GM12878 (cell line): ENCODE measurements around the gene CACNA2D1. TPM values are rescaled to one million over a fixed set of nuclear protein-coding genes. Genes with fewer than 3 reads are reported as not detected.

Experiments used
- ATAC-seq: fragments of 200-7000 bp; cut with Tn5 transposase; 3 replicates; pipeline ENCODE4 v1.9.1; 2020; ENCODE audit warnings: mild to moderate bottlenecking, moderate library complexity
- BruUV-seq: library from RNA; stranded (reverse); fragments of 400-500 nt; replicated peaks from 2 replicates; lab custom pipeline; 2021; lab: Mats Ljungman, UMichigan
- CTCF ChIA-PET: fragments of 300-600 bp; sonication (Branson Sonifier 250); formaldehyde crosslinking; extraction: SDS; loops from one replicate; lab custom pipeline; 2021; ENCODE audit warnings: inconsistent platforms; lab: Yijun Ruan, JAX
- POLR2A ChIA-PET: fragments of 350-600 bp; formaldehyde crosslinking; extraction: SDS; loops from one replicate; lab custom pipeline; 2021; ENCODE audit warnings: inconsistent platforms; lab: Charles Lee
- RAD21 ChIA-PET: fragments of 300-600 bp; sonication (Branson Sonifier 250); formaldehyde crosslinking; loops from one replicate; lab custom pipeline; 2023; ENCODE audit warnings: antibody characterized with exemption; ENCODE audit not compliant: unreplicated experiment; lab: Charles Lee
- SMC1A ChIA-PET: fragments of 300-600 bp; sonication (Branson Sonifier 250); formaldehyde crosslinking; loops from one replicate; lab custom pipeline; 2023; ENCODE audit not compliant: unreplicated experiment, uncharacterized antibody; lab: Charles Lee
- DNase-seq: peaks from one replicate; pipeline ENCODE4 v3.0.0-alpha.2; 2011; ENCODE audit warnings: low read depth, low spot score
- FAIRE-seq: peaks from 3 replicates; lab custom pipeline; 2011; peaks lifted over from hg19 to GRCh38; lab: Jason Lieb, UNC
- H2AFZ ChIP-seq: 2 replicates; pipeline ENCODE4 v1.6.0; 2011; ENCODE audit warnings: low read depth, low read length, control low read depth; ENCODE audit not compliant: control insufficient read depth
- H3K27ac ChIP-seq: 2 replicates; pipeline ENCODE4 v1.5.1; 2011; ENCODE audit warnings: control low read depth; ENCODE audit not compliant: control insufficient read depth, insufficient read depth
- H3K27me3 ChIP-seq, 2 experiments: replicated peaks in 1 of 2; 2 replicates each; pipeline versions ENCODE4 v1.6.0 to v1.6.1; 2011; ENCODE audit warnings: low read length in 1 of 2; ENCODE audit not compliant: control insufficient read depth in 2 of 2, insufficient read depth in 2 of 2
- H3K36me3 ChIP-seq, 2 experiments: 2 replicates each; pipeline ENCODE4 v1.5.1; 2011; ENCODE audit warnings: low read length in 1 of 2; ENCODE audit not compliant: control insufficient read depth in 2 of 2, insufficient read depth in 2 of 2
- H3K4me1 ChIP-seq: 2 replicates; pipeline ENCODE4 v1.6.1; 2011; ENCODE audit warnings: mild to moderate bottlenecking, low read length, moderate library complexity, mixed read lengths; ENCODE audit not compliant: control insufficient read depth, insufficient read depth
- H3K4me2 ChIP-seq: 2 replicates; pipeline ENCODE4 v1.6.0; 2011; ENCODE audit warnings: control low read depth; ENCODE audit not compliant: control insufficient read depth, insufficient read depth
- H3K4me3 ChIP-seq: fragments of 200-600 bp; sonication (generic); 2 replicates; pipeline ENCODE4 v1.5.1; 2016
- H3K79me2 ChIP-seq: 2 replicates; pipeline ENCODE4 v1.6.0; 2011; ENCODE audit warnings: low read length; ENCODE audit not compliant: control insufficient read depth, insufficient read depth
- H3K9ac ChIP-seq: 2 replicates; pipeline ENCODE4 v1.8.0; 2011; ENCODE audit warnings: low read length, control low read depth, mixed read lengths; ENCODE audit not compliant: control insufficient read depth, insufficient read depth
- H3K9me3 ChIP-seq: replicated peaks from 3 replicates; pipeline ENCODE4 v1.5.1; 2011; ENCODE audit warnings: mild to moderate bottlenecking, low read length; ENCODE audit not compliant: control insufficient read depth, insufficient read depth
- H4K20me1 ChIP-seq: 2 replicates; pipeline ENCODE4 v1.6.0; 2011; ENCODE audit not compliant: control insufficient read depth, insufficient read depth
- BHLHE40 ChIP-seq, 2 experiments: fragments of 450-650 bp in 1 of 2; IDR thresholded peaks; 2 replicates each; pipeline ENCODE4 v1.6.1; 2011 to 2017; ENCODE audit warnings: low read depth in 2 of 2, borderline replicate concordance in 1 of 2, improper control_type of control experiment in 1 of 2, low read length in 1 of 2, mild to moderate bottlenecking in 1 of 2
- IKZF1 ChIP-seq: fragments of 450-650 bp; conservative IDR thresholded peaks from 2 replicates; pipeline ENCODE4 v1.6.1; 2017; ENCODE audit warnings: antibody characterized with exemption, mild to moderate bottlenecking
- IKZF2 ChIP-seq, 2 experiments: fragments of 450-650 bp; IDR thresholded peaks; 2 replicates each; pipeline ENCODE4 v1.6.1; 2017; ENCODE audit warnings: mild to moderate bottlenecking in 2 of 2, moderate library complexity in 2 of 2
- NBN ChIP-seq: fragments of 450-650 bp; IDR thresholded peaks from 2 replicates; pipeline ENCODE4 v1.6.1; 2016
- SUZ12 ChIP-seq: fragments of 200-600 bp; sonication (generic); IDR thresholded peaks from one replicate; pipeline ENCODE4 v1.6.1; 2018; ENCODE audit warnings: antibody characterized with exemption, mild to moderate bottlenecking; ENCODE audit not compliant: unreplicated experiment
- WRNIP1 ChIP-seq: IDR thresholded peaks from 2 replicates; pipeline ENCODE4 v1.6.1; 2011; ENCODE audit warnings: low read depth, low read length, improper control_type of control experiment, borderline replicate concordance
- WGBS: methylation state at CpG from one replicate; pipeline ENCODE4 v1.1.6; 2016; ENCODE audit warnings: low lambda C conversion rate; ENCODE audit not compliant: insufficient replicate concordance, insufficient coverage; ENCODE audit errors: missing lambda C conversion rate; 5-methylcytosine and 5-hydroxymethylcytosine counted together
- in situ Hi-C: fragments of 300-500 bp; cut with MboI; formaldehyde crosslinking; loops from 9 replicates; pipeline ENCODE4 v1.14.3; 2018; ENCODE audit warnings: mixed read lengths
- intact Hi-C: fragments of 100-400 bp; cut with micrococcal nuclease; formaldehyde crosslinking; loops from one replicate; pipeline ENCODE4 v1.14.2; 2022; ENCODE audit not compliant: unreplicated experiment
- polyA plus RNA-seq, 11 experiments: library from polyadenylated mRNA; depleted of rRNA in 4 of 11; unstranded in 6 of 11; stranded (reverse) in 5 of 11; fragments of >200 nt; fragmentation: Nextera tagmentation in 4 of 11; fragmentation: Illumina TruSeq in 1 of 11; extraction: Ambion mirVana in 4 of 11; extraction: Trizol in 1 of 11; gene quantifications; 1 replicate in 1 of 11; 2 replicates in 10 of 11; pipeline versions ENCODE4 v1.2.1 to v1.2.3, GENCODE V29; 2011 to 2016; ENCODE audit warnings: inconsistent platforms in 2 of 11, missing spikeins in 2 of 11, low read depth in 1 of 11
- total RNA-seq, 4 experiments: library from RNA; depleted of rRNA in 3 of 4; stranded (reverse); fragments of >200 nt in 3 of 4; fragmentation: Illumina TruSeq in 1 of 4; extraction: Trizol in 1 of 4; gene quantifications; 2 replicates each; pipeline versions ENCODE4 v1.2.1 to v1.2.3, GENCODE V29; 2013 to 2021
- TF ChIP-seq, protein P1 (sequence below): fragments of 450-650 bp; IDR thresholded peaks from 2 replicates; pipeline ENCODE4 v1.6.1; 2017; ENCODE audit warnings: low read depth, mild to moderate bottlenecking, moderate library complexity

Gene CACNA2D1
- total and polyA plus RNA-seq, 10 of the 15 experiments (the other 5 are each of a cell fraction or from before 2014, with no cell fraction given): 0.14 to 14.8 (median 0.97) TPM

- Histone ChIP-seq H3K36me3 (no peaks in the 10 kb centered on the region), H2AFZ (no peak overlapping the region), H4K20me1 (no peaks in the 10 kb centered on the region), H3K27ac (no peak overlapping the region), H3K9me3 (no peaks in the 10 kb centered on the region), H3K79me2 (no peaks in the 10 kb centered on the region), H3K4me1 (no peaks in the 10 kb centered on the region), H3K9ac (no peak overlapping the region), H3K27me3 (no peaks in the 10 kb centered on the region), H3K4me2 (no peak overlapping the region), H3K4me3 (no peak overlapping the region)
- in situ Hi-C loops: no loop called here
- FAIRE-seq: no peak
- BruUV-seq: no TSS peak
- ChIA-PET POLR2A (interaction anchor here (1.0 to 2.0 kb wide), 3 partner anchors 9 to 89 kb away, joined by 3 to 6 read pairs (median 3); no protein-coding TSS in a partner anchor), CTCF (interaction anchor here (0.7 to 2.4 kb wide), 3 partner anchors 8 to 14 kb away, joined by 4 to 7 read pairs (median 7); no protein-coding TSS in a partner anchor), SMC1A (interaction anchor here (0.8 to 7.1 kb wide), 10 partner anchors 9 to 237 kb away, joined by 3 to 68 read pairs (median 4); no protein-coding TSS in a partner anchor), RAD21 (interaction anchor here (0.6 to 1.9 kb wide), 6 partner anchors 10 to 146 kb away, joined by 3 to 4 read pairs (median 3); no protein-coding TSS in a partner anchor)
- no peak for DNase-seq
- 44% methylated on average over 1 of the region's 1 CpG for WGBS
- intact Hi-C loops: no loop called here
- peak; percentile 87 for ATAC-seq
- TF ChIP-seq SUZ12: no peak
- TF ChIP-seq WRNIP1: no peak
- TF ChIP-seq, protein P1, sequence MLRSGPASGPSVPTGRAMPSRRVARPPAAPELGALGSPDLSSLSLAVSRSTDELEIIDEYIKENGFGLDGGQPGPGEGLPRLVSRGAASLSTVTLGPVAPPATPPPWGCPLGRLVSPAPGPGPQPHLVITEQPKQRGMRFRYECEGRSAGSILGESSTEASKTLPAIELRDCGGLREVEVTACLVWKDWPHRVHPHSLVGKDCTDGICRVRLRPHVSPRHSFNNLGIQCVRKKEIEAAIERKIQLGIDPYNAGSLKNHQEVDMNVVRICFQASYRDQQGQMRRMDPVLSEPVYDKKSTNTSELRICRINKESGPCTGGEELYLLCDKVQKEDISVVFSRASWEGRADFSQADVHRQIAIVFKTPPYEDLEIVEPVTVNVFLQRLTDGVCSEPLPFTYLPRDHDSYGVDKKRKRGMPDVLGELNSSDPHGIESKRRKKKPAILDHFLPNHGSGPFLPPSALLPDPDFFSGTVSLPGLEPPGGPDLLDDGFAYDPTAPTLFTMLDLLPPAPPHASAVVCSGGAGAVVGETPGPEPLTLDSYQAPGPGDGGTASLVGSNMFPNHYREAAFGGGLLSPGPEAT: 0 out of 2 replicates have a peak, but pooled peaks have one; percentile 9
- peak in 1 of 2 experiments; percentile 42; a peak in 2 of 4 replicates for TF ChIP-seq IKZF2 (IDR thresholded peaks at IDR 0.05)
- peak in 1 of 2 experiments; percentile 80; a peak in 2 of 4 replicates for TF ChIP-seq BHLHE40 (IDR thresholded peaks at IDR 0.05; ENCODE audit: borderline replicate concordance in 1 of 2, low read depth in 2 of 2, low read length in 1 of 2)
- peak; percentile 33; the same call in 1 of the 2 replicates for TF ChIP-seq NBN
- 0 out of 2 replicates have a peak, but pooled peaks have one; percentile 35 for TF ChIP-seq IKZF1
Measured at GRCh38 chr7:82335927-82336326, 107.7 kb downstream of the CACNA2D1 start.
